ENCODE measurements around the gene PSMG3. TPM values are rescaled to one million over a fixed set of nuclear protein-coding genes. Genes with fewer than 3 reads are reported as not detected.

The PSMG3 gene
- total RNA-seq, 1 donor from 2014 or later, result 11.2 TPM

DNA sequence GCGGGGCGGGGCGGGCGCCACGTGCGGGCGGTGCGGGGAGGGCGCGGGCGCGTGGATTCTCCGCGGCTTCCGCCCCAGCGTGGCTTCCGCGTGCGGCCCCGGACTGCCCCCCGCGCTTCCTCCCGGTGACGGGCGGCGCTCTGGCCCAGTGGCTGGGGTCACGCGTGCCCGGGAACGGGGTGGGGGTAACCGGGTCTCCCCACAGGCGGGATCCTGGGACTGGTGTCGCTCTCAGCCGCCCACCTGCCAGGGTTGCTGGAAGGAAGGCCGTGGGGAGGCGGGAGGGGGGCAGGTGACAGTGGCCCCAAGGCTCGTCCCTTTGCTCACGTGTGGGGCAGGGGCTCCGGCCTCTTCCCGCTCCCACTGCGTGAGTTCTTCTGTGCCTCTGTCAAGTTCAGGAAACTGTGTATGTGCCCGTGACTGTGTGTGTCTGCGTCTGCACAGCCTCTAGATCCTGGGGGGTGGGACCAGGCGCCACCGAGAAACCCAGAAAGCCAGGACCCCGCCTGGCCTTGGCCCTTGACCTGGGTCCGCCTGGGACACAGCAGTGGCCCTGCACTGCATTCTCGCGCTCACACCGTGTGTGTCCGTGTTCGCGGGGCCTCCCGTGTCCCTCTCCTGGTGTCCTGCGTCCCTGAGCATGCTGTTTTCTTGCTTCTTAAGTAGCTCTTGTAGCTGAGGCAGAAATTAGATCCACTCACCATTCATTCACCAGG is 38.4 kb downstream of the PSMG3 start:
- TF ChIP-seq, protein P1, sequence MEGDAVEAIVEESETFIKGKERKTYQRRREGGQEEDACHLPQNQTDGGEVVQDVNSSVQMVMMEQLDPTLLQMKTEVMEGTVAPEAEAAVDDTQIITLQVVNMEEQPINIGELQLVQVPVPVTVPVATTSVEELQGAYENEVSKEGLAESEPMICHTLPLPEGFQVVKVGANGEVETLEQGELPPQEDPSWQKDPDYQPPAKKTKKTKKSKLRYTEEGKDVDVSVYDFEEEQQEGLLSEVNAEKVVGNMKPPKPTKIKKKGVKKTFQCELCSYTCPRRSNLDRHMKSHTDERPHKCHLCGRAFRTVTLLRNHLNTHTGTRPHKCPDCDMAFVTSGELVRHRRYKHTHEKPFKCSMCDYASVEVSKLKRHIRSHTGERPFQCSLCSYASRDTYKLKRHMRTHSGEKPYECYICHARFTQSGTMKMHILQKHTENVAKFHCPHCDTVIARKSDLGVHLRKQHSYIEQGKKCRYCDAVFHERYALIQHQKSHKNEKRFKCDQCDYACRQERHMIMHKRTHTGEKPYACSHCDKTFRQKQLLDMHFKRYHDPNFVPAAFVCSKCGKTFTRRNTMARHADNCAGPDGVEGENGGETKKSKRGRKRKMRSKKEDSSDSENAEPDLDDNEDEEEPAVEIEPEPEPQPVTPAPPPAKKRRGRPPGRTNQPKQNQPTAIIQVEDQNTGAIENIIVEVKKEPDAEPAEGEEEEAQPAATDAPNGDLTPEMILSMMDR (IDR thresholded peaks at IDR 0.05; ENCODE audit: borderline replicate concordance), result no peak
- Histone ChIP-seq H3K27ac (replicated peaks) (peak overlapping the region; percentile 99), H3K4me1 (peaks cover 60% of the 10 kb centered on the region), H3K9me3 (replicated peaks) (no peaks in the 10 kb centered on the region), H3K4me3 (peak overlapping the region; percentile 76), H3K36me3 (no peaks in the 10 kb centered on the region), H3K27me3 (ENCODE audit: low read depth) (no peaks in the 10 kb centered on the region)
- no peak for DNase-seq
- intact Hi-C loops (cut with micrococcal nuclease), result no loop called here

DNA sequence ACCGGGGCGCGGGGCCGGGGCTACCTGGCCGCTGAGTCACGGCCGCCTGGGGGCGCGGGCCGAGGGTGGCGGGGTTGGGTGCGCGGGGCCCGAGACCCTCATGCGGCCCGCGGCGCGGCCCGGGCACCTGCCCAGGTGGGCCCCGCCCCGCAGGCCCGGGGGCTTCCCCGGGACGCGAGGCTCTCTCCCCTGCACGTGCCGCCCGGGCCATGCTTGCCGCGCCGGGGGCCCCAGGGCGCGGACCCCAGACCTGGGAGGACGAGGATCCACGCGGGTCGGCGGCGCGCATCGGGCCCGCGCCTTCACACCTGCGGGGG is 38.9 kb downstream of the PSMG3 start:
- TF ChIP-seq, protein P1 (IDR thresholded peaks at IDR 0.05; ENCODE audit: borderline replicate concordance), result no peak
- Histone ChIP-seq H3K4me3 (peak overlapping the region; percentile 76), H3K9me3 (replicated peaks) (no peaks in the 10 kb centered on the region), H3K27me3 (ENCODE audit: low read depth) (no peaks in the 10 kb centered on the region), H3K27ac (replicated peaks) (peak overlapping the region; percentile 99), H3K36me3 (no peaks in the 10 kb centered on the region), H3K4me1 (peaks cover 55% of the 10 kb centered on the region)
- DNase-seq, result no peak
- intact Hi-C loops (cut with micrococcal nuclease), result no loop called here

DNA sequence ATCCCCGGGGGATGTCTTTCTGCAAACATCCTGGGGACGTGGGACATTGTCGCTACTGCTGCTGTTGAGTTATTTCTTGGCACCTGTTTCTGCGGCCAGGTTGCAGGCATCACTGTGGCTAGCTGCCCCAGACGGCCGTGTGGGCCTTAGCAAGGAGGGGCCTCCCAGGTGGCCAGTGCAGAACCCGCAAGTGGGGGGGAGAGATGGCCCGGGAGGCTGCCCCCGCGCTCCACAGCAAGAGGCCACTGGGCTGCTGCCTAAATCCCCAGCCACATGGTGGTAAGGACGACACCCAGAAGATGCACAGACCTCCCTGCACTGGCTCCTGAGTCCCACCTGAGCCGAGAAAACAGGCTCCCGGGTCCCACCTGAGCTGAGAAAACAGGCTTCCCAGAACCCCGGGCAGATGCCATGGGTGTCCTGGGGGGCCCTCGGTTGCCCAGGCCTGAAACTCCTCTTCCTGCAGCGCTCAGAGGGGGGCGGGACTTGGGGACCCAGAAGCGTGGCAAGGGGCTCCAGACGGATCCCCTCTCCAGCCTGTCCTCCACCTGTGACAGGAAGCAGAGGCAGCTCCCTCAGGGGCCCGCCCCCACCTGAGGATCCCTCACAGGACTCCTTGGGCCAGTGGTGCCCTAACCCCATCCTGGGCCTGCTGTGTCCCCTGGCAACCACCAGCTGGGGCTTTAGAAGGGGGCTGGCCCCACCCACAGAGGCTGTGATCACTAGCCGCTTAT is 40.3 kb downstream of the PSMG3 start:
- peak overlapping the region; percentile 76 for H3K4me3 ChIP-seq
- no peaks in the 10 kb centered on the region for H3K36me3 ChIP-seq
- no peaks in the 10 kb centered on the region for H3K9me3 ChIP-seq (replicated peaks)
- TF ChIP-seq, protein P1 (IDR thresholded peaks at IDR 0.05; ENCODE audit: borderline replicate concordance), result no peak
- no peaks in the 10 kb centered on the region for H3K27me3 ChIP-seq (ENCODE audit: low read depth)
- H3K27ac ChIP-seq (replicated peaks), result peak overlapping the region; percentile 99
- peaks cover 41% of the 10 kb centered on the region for H3K4me1 ChIP-seq
- intact Hi-C loops (cut with micrococcal nuclease), result no loop called here
- no peak for DNase-seq

DNA sequence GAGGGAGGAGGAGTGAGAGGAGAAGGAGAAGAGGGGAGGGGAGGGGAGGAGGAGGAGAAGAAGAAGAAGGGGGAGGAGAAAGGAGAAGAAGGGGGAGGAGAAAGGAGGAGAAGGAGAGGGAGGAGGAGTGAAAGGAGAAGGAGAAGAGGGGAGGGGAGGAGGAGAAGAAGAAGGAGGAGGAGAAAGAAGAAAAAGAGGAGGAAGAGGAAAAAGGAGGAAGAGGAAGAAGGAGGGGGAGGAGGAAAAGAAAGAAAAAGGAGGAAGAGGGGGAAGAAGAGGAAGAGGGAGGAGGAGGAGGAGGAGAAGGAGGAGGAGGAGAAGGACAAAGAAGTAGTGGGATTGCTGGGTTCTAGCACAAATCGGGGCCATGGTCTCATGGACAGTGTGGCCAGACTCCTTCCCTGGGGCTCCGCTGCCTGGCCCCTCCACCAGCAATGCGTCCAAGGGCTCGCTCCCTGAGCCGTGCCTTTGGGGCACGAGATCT is 43.5 kb downstream of the PSMG3 start:
- H3K4me3 ChIP-seq, result no peak overlapping the region
- TF ChIP-seq, protein P1 (IDR thresholded peaks at IDR 0.05; ENCODE audit: borderline replicate concordance), result no peak
- H3K27ac ChIP-seq (replicated peaks), result no peak overlapping the region
- no peaks in the 10 kb centered on the region for H3K36me3 ChIP-seq
- DNase-seq, result no peak
- H3K9me3 ChIP-seq (replicated peaks), result no peaks in the 10 kb centered on the region
- intact Hi-C loops (cut with micrococcal nuclease), result no loop called here
- H3K4me1 ChIP-seq, result peaks cover 9% of the 10 kb centered on the region
- H3K27me3 ChIP-seq (ENCODE audit: low read depth), result peaks cover 6% of the 10 kb centered on the region

DNA sequence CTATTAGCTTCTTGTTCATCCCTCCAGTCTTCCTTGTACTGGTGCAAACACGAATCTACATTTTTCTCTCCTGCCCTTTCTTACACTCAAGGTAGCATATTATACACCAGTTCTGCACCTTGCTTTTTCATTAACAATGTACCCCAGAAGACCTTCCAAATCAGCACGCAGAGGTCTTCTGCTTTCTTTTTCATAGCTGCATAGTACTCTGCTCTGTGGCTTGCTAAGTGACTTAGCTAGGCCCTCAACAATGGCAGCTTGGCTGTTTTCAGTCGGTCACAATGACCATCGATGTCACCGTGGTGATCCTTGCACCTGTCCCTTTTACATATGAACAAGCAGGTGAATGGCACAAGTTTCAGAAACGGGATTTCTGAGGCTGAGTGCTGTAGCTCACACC is 44.4 kb downstream of the PSMG3 start:
- TF ChIP-seq, protein P1 (IDR thresholded peaks at IDR 0.05; ENCODE audit: borderline replicate concordance), result no peak
- Histone ChIP-seq H3K4me3 (no peak overlapping the region), H3K36me3 (no peaks in the 10 kb centered on the region), H3K4me1 (peaks cover 7% of the 10 kb centered on the region), H3K27ac (replicated peaks) (no peak overlapping the region), H3K9me3 (replicated peaks) (no peaks in the 10 kb centered on the region), H3K27me3 (ENCODE audit: low read depth) (peaks cover 6% of the 10 kb centered on the region)
- DNase-seq, result no peak
- intact Hi-C loops (cut with micrococcal nuclease), result no loop called here

Measured in left ventricle myocardium inferior (tissue), 1 donor.